ENCODE data around the gene MZT2A.
A peak's percentile ranks its signal among the peaks of the same experiment; 100 is the strongest.
"Not testable (repeated sequence)": the region's sequence is repeated elsewhere in the genome, so short reads cannot be mapped to it uniquely, and the experiment has no call there.

The MZT2A gene

GRCh38 chr2:131530626-131531344 is 38.6 kb upstream of the MZT2A start:
- not testable (repeated sequence) for H3K9me3 ChIP-seq (ENCODE audit: control insufficient read depth, insufficient read depth, low read length); H3K4me1 ChIP-seq (ENCODE audit: control insufficient read depth, insufficient read depth, low read length); H3K4me3 ChIP-seq (ENCODE audit: low read depth, low read length); H3K9ac ChIP-seq (ENCODE audit: low read depth, low read length); H3K27me3 ChIP-seq (ENCODE audit: control insufficient read depth, insufficient read depth, low read length); H3K27ac ChIP-seq (ENCODE audit: low read depth, low read length); H3K36me3 ChIP-seq (ENCODE audit: control insufficient read depth, insufficient read depth, low read length)

- H3K9ac ChIP-seq (ENCODE audit: low read depth, low read length); H3K27ac ChIP-seq (ENCODE audit: low read depth, low read length); H3K36me3 ChIP-seq (ENCODE audit: control insufficient read depth, insufficient read depth, low read length): not testable (repeated sequence)
Measured at GRCh38 chr2:131529864-131530445, 37.8 kb upstream of the MZT2A start.

GRCh38 chr2:131528981-131529863 is 37.0 kb upstream of the MZT2A start:
- not testable (repeated sequence) for H3K9ac ChIP-seq (ENCODE audit: low read depth, low read length); H3K36me3 ChIP-seq (ENCODE audit: control insufficient read depth, insufficient read depth, low read length); H3K27me3 ChIP-seq (ENCODE audit: control insufficient read depth, insufficient read depth, low read length); H3K9me3 ChIP-seq (ENCODE audit: control insufficient read depth, insufficient read depth, low read length); H3K4me1 ChIP-seq (ENCODE audit: control insufficient read depth, insufficient read depth, low read length); H3K4me3 ChIP-seq (ENCODE audit: low read depth, low read length); H3K27ac ChIP-seq (ENCODE audit: low read depth, low read length)

More at GRCh38 chr2:131529864-131530445, 37.8 kb upstream of the MZT2A start:
- H3K4me3 ChIP-seq (ENCODE audit: low read depth, low read length); H3K27me3 ChIP-seq (ENCODE audit: control insufficient read depth, insufficient read depth, low read length); H3K9me3 ChIP-seq (ENCODE audit: control insufficient read depth, insufficient read depth, low read length); H3K4me1 ChIP-seq (ENCODE audit: control insufficient read depth, insufficient read depth, low read length): not testable (repeated sequence)

DNA sequence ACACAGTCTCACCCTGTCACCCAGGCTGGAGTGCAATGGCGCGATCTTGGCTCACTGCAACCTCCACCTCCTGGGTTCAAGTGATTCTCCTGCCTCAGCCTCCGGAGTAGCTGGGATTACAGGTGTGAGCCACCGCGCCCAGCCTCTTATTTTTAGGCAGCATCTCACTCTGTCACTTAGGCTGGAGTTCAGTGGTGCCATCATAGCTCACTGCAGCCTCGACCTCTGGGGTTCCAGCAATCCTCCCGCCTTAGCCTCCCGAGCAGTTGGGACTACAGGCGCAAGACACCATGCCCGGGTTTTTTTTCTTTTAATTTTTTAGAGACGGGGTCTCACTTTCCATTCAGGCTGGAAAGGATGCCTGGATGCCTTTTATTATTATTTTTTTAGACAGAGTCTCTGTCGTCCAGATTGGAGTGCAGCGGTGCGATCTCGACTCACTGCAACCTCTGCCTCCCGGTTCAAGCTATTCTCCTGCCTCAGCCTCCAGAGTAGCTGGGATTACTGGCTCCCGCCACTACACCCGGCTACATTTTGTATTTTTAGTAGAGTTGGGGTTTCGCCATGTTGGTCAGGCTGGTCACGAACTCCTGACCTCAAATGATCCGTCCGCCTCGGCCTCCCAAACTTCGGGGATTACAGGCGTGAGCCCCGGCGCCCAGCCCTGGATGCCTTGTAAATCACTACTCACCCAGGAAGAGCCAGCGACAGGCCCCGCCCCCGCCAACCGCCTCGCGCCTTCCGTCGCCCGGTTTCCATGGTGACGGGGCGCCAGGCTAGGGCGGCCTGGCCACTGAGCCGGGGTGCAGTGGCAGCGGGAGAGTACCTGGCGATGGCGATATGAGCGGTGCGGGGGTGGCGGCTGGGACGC is 35.2 kb upstream of the MZT2A start, which contains the start of gene CCDC74A:
TSS of gene CCDC74A (plus strand) at position 758 of the 871 bp plus-strand sequence. CDS start at position 841, 83 bp downstream.
- not testable (repeated sequence) for H3K4me1 ChIP-seq (ENCODE audit: control insufficient read depth, insufficient read depth, low read length); H3K27ac ChIP-seq (ENCODE audit: low read depth, low read length); H3K36me3 ChIP-seq (ENCODE audit: control insufficient read depth, insufficient read depth, low read length); H3K9ac ChIP-seq (ENCODE audit: low read depth, low read length); H3K9me3 ChIP-seq (ENCODE audit: control insufficient read depth, insufficient read depth, low read length); H3K27me3 ChIP-seq (ENCODE audit: control insufficient read depth, insufficient read depth, low read length)
- H3K4me3 ChIP-seq (ENCODE audit: low read depth, low read length) = peak within 1 kb of the TSS; percentile 53

DNA sequence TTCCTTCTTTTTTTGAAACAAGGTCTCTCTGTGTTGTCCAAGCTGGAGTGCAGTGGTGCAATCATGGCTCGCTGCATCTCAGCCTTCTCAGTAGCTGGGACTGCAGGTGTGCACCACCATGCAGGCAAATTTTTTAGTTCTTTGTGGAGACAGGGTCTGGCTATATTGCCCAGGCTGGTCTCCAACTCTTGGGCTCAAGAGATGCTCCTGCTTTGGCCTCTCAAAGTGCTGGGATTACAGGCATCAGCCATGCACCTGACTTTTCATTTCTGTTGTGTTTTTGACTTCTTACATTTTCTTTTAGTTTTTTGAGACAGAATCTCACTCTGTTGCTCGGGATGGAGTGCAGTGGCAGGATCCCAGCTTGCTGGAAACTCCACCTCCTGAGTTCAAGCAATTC is 33.1 kb upstream of the MZT2A start:
- not testable (repeated sequence) for H3K27ac ChIP-seq (ENCODE audit: low read depth, low read length); H3K4me1 ChIP-seq (ENCODE audit: control insufficient read depth, insufficient read depth, low read length)

GRCh38 chr2:131521961-131522781 is 30.0 kb upstream of the MZT2A start:
- Histone ChIP-seq H3K27ac (ENCODE audit: low read depth, low read length) (no peak overlapping the region), H3K4me3 (ENCODE audit: low read depth, low read length) (no peak overlapping the region), H3K9me3 (ENCODE audit: control insufficient read depth, insufficient read depth, low read length) (no peaks in the 10 kb centered on the region), H3K4me1 (ENCODE audit: control insufficient read depth, insufficient read depth, low read length) (no peaks in the 10 kb centered on the region), H3K36me3 (ENCODE audit: control insufficient read depth, insufficient read depth, low read length) (peaks cover 32% of the 10 kb centered on the region), H3K9ac (ENCODE audit: low read depth, low read length) (no peak overlapping the region), H3K27me3 (ENCODE audit: control insufficient read depth, insufficient read depth, low read length) (no peaks in the 10 kb centered on the region)

More for the DNA sequence above, 33.1 kb upstream of the MZT2A start:
- not testable (repeated sequence) for H3K9me3 ChIP-seq (ENCODE audit: control insufficient read depth, insufficient read depth, low read length); H3K27me3 ChIP-seq (ENCODE audit: control insufficient read depth, insufficient read depth, low read length); H3K9ac ChIP-seq (ENCODE audit: low read depth, low read length); H3K4me3 ChIP-seq (ENCODE audit: low read depth, low read length); H3K36me3 ChIP-seq (ENCODE audit: control insufficient read depth, insufficient read depth, low read length)

DNA sequence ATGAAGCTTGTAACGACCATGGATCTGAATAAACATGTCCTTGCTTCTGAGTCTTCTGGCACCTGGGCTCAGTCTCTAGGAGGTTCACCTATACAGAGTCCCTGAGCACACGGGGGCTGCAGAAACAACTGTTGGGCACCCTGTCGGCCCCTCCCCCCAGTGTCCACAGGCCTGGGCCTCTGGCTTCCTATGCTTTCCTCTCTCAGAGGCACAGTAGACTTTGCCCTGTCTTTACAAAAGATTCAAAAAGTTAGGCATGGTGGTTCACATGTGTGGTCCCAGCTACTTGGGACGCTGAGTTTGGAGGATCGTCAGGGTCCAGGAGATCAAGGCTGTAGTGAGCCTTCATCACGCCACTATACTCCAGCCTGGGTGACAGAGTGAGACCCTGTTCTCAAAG is 29.3 kb upstream of the MZT2A start:
- not testable (repeated sequence) for H3K4me3 ChIP-seq (ENCODE audit: low read depth, low read length)

DNA sequence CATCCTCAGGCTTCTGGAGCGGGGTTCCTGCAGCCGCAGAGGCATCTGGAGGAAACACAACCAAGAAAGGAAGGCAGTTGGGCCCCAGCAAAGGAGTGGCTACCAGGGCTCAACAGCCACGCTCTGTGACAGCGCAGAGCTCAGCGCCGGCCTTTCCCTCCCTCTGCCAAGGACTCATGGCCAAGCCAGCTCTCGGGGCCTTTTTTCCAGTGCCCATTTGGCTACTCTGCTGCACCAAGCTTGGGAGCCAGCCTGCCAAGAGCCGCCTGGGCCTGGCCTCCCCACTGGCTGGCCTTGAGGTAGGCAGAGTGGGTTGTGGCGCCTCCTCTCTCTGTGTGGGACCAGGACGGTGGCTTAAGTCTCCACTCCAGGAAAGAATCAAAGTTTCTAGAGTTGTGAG is 28.3 kb upstream of the MZT2A start:
- peaks cover 38% of the 10 kb centered on the region for H3K36me3 ChIP-seq (ENCODE audit: control insufficient read depth, insufficient read depth, low read length)
- H3K27me3 ChIP-seq (ENCODE audit: control insufficient read depth, insufficient read depth, low read length) = no peaks in the 10 kb centered on the region
- H3K27ac ChIP-seq (ENCODE audit: low read depth, low read length) = no peak overlapping the region
- H3K9ac ChIP-seq (ENCODE audit: low read depth, low read length) = no peak overlapping the region
- H3K4me1 ChIP-seq (ENCODE audit: control insufficient read depth, insufficient read depth, low read length) = no peaks in the 10 kb centered on the region
- H3K4me3 ChIP-seq (ENCODE audit: low read depth, low read length) = no peak overlapping the region
- H3K9me3 ChIP-seq (ENCODE audit: control insufficient read depth, insufficient read depth, low read length) = no peaks in the 10 kb centered on the region

More for the DNA sequence above, 29.3 kb upstream of the MZT2A start:
- H3K36me3 ChIP-seq (ENCODE audit: control insufficient read depth, insufficient read depth, low read length) = peaks cover 38% of the 10 kb centered on the region
- H3K9me3 ChIP-seq (ENCODE audit: control insufficient read depth, insufficient read depth, low read length); H3K27ac ChIP-seq (ENCODE audit: low read depth, low read length); H3K27me3 ChIP-seq (ENCODE audit: control insufficient read depth, insufficient read depth, low read length); H3K4me1 ChIP-seq (ENCODE audit: control insufficient read depth, insufficient read depth, low read length); H3K9ac ChIP-seq (ENCODE audit: low read depth, low read length): not testable (repeated sequence)

GRCh38 chr2:131519871-131520470 is 27.8 kb upstream of the MZT2A start:
- not testable (repeated sequence) for H3K27ac ChIP-seq (ENCODE audit: low read depth, low read length); H3K9me3 ChIP-seq (ENCODE audit: control insufficient read depth, insufficient read depth, low read length); H3K27me3 ChIP-seq (ENCODE audit: control insufficient read depth, insufficient read depth, low read length); H3K4me3 ChIP-seq (ENCODE audit: low read depth, low read length); H3K9ac ChIP-seq (ENCODE audit: low read depth, low read length); H3K4me1 ChIP-seq (ENCODE audit: control insufficient read depth, insufficient read depth, low read length)
- peaks cover 38% of the 10 kb centered on the region for H3K36me3 ChIP-seq (ENCODE audit: control insufficient read depth, insufficient read depth, low read length)

DNA sequence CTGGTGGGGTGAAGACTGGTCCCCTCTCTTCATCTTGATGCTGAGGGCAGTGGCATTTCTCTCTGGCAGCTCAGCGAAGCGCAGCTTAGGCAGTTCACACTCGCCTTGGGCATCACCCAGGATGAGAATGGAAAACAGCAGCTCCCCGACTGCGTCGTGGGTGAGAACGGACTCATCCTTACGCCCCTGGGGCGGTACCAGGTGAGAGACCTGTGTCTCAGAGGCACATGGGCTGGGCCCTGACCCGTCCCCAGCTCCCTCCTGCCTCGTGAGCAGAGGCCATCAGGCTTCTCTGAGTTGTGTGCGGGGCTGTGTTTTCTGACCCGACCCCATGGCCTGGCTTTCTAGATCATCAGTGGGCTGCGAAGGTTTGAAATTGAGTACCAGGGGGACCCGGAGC is 27.3 kb upstream of the MZT2A start:
- H3K36me3 ChIP-seq (ENCODE audit: control insufficient read depth, insufficient read depth, low read length) = peaks cover 41% of the 10 kb centered on the region
- H3K9ac ChIP-seq (ENCODE audit: low read depth, low read length) = no peak overlapping the region
- no peaks in the 10 kb centered on the region for H3K9me3 ChIP-seq (ENCODE audit: control insufficient read depth, insufficient read depth, low read length)

More for the DNA sequence above, 27.3 kb upstream of the MZT2A start:
- Histone ChIP-seq H3K4me1 (ENCODE audit: control insufficient read depth, insufficient read depth, low read length) (no peaks in the 10 kb centered on the region), H3K27me3 (ENCODE audit: control insufficient read depth, insufficient read depth, low read length) (no peaks in the 10 kb centered on the region), H3K27ac (ENCODE audit: low read depth, low read length) (no peak overlapping the region), H3K4me3 (ENCODE audit: low read depth, low read length) (no peak overlapping the region)

Data from HUES48 (cell line).